T-helper 17 cell (primary cell): ENCODE measurements around the gene GADD45B. TPM values are rescaled to one million over a fixed set of nuclear protein-coding genes. Genes with fewer than 3 reads are reported as not detected.
A peak's percentile ranks its signal among the peaks of the same experiment; 100 is the strongest.

Source experiments
- ATAC-seq: fragments of 150-1000 bp; cut with Tn5 transposase; 2 replicates; pipeline ENCODE4 v1.10.0; 2021; ENCODE audit warnings: mild to moderate bottlenecking, moderate library complexity
- DNase-seq, 3 donors: peaks; one replicate each; pipeline versions ENCODE4 v3.0.0 to v3.0.0-alpha.2; 2020 to 2021
- H3K9me3 ChIP-seq: one replicate; pipeline ENCODE4 v1.7.0; 2013; ENCODE audit warnings: low read length, mild to moderate bottlenecking; ENCODE audit not compliant: control insufficient read depth, poor library complexity, severe bottlenecking
- H3K27ac Mint-ChIP-seq: one replicate; pipeline ENCODE4 v1.8.0; 2022; ENCODE audit warnings: mild to moderate bottlenecking, moderate library complexity, mixed read lengths
- H3K27me3 Mint-ChIP-seq: one replicate; pipeline ENCODE4 v1.8.0; 2022; ENCODE audit warnings: mixed read lengths
- H3K36me3 Mint-ChIP-seq: one replicate; pipeline ENCODE4 v1.8.0; 2022; ENCODE audit warnings: low read depth, mixed read lengths
- H3K4me1 Mint-ChIP-seq: one replicate; pipeline ENCODE4 v1.8.0; 2022; ENCODE audit warnings: mild to moderate bottlenecking, mixed read lengths
- H3K4me3 Mint-ChIP-seq: one replicate; pipeline ENCODE4 v1.8.0; 2022; ENCODE audit warnings: mild to moderate bottlenecking, moderate library complexity, mixed read lengths
- total RNA-seq, 4 donors: library from RNA in 2 of 4; stranded (reverse) in 2 of 4; gene quantifications; one replicate each; pipeline ENCODE4 v1.2.3 and lab custom pipeline; 2022 to 2026

The GADD45B gene
- total RNA-seq, 2 donors from 2014 or later = 120 to 135 TPM

DNA sequence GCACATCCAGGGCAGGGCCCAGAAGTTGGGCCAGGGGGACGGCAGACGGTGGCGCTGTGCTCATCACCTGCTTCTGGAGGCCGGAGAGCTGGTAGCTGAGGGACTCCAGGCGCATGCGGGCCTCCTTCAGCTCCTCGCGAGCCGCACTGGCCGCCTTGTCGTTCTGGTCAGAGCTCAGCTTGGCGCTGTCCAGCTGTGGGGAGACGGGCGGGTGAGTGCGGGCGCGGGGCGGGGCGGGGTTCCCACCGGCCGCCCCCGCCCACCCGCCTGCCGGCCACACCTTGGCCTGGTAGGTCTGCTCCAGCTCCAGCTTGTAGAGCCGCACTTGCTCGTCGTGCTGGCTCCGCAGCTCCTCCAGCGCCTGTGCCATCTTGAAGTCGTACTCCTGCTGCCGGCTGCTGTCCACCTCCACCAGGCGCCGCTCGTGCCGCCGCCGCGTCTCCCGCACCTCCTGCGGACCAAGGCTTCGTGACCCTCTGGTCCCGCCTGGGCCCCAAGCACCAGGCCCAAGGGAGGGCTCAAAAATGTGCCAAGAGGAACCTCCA is 41.1 kb upstream of the GADD45B start:
- H3K4me3 Mint-ChIP-seq = no peak overlapping the region
- H3K27ac Mint-ChIP-seq = no peak overlapping the region
- ATAC-seq (no peak), DNase-seq (no peak)
- H3K9me3 ChIP-seq = no peaks in the 10 kb centered on the region
- H3K36me3 Mint-ChIP-seq = peaks cover 2% of the 10 kb centered on the region
- no peaks in the 10 kb centered on the region for H3K27me3 Mint-ChIP-seq
- H3K4me1 Mint-ChIP-seq = no peaks in the 10 kb centered on the region

DNA sequence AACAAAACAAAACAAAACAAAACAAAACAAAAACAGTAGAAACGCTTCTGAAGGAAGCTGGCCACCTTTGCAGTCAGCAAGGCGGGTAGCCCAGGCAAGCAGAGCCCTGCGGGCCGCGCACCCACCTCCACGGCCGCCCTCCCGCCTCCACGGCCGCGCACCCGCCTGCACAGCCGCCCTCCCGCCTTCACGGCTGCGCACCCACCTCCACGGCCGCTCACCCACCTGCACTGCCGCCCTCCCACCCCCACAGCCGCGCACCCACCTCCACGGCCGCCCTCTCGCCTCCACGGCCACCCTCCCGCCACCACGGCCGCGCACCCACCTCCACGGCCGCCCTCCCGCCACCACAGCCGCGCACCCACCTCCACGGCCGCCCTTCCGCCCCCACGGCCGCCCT is 39.5 kb upstream of the GADD45B start:
- DNase-seq = no peak
- H3K9me3 ChIP-seq = no peaks in the 10 kb centered on the region
- peaks cover 5% of the 10 kb centered on the region for H3K4me1 Mint-ChIP-seq
- ATAC-seq = no peak
- H3K27ac Mint-ChIP-seq = no peak overlapping the region
- peaks cover 6% of the 10 kb centered on the region for H3K36me3 Mint-ChIP-seq
- no peaks in the 10 kb centered on the region for H3K27me3 Mint-ChIP-seq
- no peak overlapping the region for H3K4me3 Mint-ChIP-seq

DNA sequence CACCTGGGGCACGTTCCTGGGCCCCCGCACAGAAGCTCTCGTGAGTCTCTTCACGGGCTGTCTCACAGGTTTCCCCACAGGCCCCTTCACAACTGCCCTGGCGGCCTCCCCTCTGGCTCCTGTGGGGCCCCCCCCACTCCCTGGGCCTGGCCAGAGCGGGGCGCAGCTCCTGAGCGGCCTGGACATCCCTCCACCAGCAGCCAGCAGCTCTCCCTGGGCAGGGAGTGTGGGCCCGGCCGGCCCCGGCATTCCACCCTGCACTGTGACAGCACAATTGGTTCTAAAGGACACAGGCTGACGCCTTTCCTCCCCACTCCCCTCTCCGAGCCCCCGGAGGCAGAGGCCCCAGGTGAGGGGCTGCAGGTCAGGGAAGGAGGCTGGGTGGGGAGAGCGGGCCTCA is 39.0 kb upstream of the GADD45B start:
- Mint-ChIP-seq H3K36me3 (peaks cover 6% of the 10 kb centered on the region), H3K27me3 (no peaks in the 10 kb centered on the region), H3K27ac (no peak overlapping the region), H3K4me1 (peaks cover 5% of the 10 kb centered on the region), H3K4me3 (no peak overlapping the region)
- ATAC-seq (no peak), DNase-seq (no peak)
- no peaks in the 10 kb centered on the region for H3K9me3 ChIP-seq

GRCh38 chr19:2438178-2438577 is 37.7 kb upstream of the GADD45B start:
- Mint-ChIP-seq H3K36me3 (peaks cover 6% of the 10 kb centered on the region), H3K4me1 (peaks cover 5% of the 10 kb centered on the region), H3K27me3 (no peaks in the 10 kb centered on the region), H3K4me3 (no peak overlapping the region), H3K27ac (no peak overlapping the region)
- no peaks in the 10 kb centered on the region for H3K9me3 ChIP-seq
- DNase-seq (no peak), ATAC-seq (no peak)

DNA sequence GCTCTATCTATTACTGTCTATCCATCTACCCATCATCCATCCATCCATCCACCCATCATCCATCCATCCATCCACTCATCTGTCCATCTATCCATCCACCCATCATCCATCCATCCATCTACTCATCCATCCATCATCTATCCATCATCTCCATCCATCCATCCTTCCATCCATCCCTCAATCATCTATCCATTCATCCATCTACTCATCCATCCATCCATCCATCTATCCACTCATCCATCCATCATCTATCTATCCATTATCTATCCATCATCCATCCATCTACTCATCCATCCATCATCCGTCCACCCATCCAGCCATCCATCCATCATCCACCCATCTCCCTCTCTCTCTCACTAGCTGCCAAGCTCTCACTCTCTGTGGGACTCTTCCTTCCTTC is 35.4 kb upstream of the GADD45B start:
- Mint-ChIP-seq H3K27me3 (no peaks in the 10 kb centered on the region), H3K27ac (no peak overlapping the region), H3K4me3 (no peak overlapping the region), H3K36me3 (peaks cover 3% of the 10 kb centered on the region), H3K4me1 (peaks cover 7% of the 10 kb centered on the region)
- DNase-seq (no peak), ATAC-seq (no peak)
- H3K9me3 ChIP-seq = no peaks in the 10 kb centered on the region

GRCh38 chr19:2441096-2441752 is 34.7 kb upstream of the GADD45B start:
- H3K9me3 ChIP-seq = no peaks in the 10 kb centered on the region
- H3K4me3 Mint-ChIP-seq = no peak overlapping the region
- H3K4me1 Mint-ChIP-seq = peaks cover 7% of the 10 kb centered on the region
- no peaks in the 10 kb centered on the region for H3K27me3 Mint-ChIP-seq
- ATAC-seq = no peak
- H3K36me3 Mint-ChIP-seq = peaks cover 3% of the 10 kb centered on the region
- no peak for DNase-seq
- H3K27ac Mint-ChIP-seq = no peak overlapping the region

- no peaks in the 10 kb centered on the region for H3K9me3 ChIP-seq
- H3K4me1 Mint-ChIP-seq = peaks cover 12% of the 10 kb centered on the region
Observed at GRCh38 chr19:2443116-2443784, 32.7 kb upstream of the GADD45B start.

GRCh38 chr19:2443785-2444182 is 32.1 kb upstream of the GADD45B start:
- peaks cover 13% of the 10 kb centered on the region for H3K4me1 Mint-ChIP-seq
- peaks cover 3% of the 10 kb centered on the region for H3K36me3 Mint-ChIP-seq
- H3K27me3 Mint-ChIP-seq = no peaks in the 10 kb centered on the region
- H3K4me3 Mint-ChIP-seq = no peak overlapping the region
- H3K27ac Mint-ChIP-seq = no peak overlapping the region
- H3K9me3 ChIP-seq = no peaks in the 10 kb centered on the region
- ATAC-seq (no peak), DNase-seq (no peak)

More at GRCh38 chr19:2443116-2443784, 32.7 kb upstream of the GADD45B start:
- Mint-ChIP-seq H3K27me3 (no peaks in the 10 kb centered on the region), H3K27ac (no peak overlapping the region), H3K4me3 (no peak overlapping the region), H3K36me3 (peaks cover 3% of the 10 kb centered on the region)
- DNase-seq (no peak), ATAC-seq (no peak)

DNA sequence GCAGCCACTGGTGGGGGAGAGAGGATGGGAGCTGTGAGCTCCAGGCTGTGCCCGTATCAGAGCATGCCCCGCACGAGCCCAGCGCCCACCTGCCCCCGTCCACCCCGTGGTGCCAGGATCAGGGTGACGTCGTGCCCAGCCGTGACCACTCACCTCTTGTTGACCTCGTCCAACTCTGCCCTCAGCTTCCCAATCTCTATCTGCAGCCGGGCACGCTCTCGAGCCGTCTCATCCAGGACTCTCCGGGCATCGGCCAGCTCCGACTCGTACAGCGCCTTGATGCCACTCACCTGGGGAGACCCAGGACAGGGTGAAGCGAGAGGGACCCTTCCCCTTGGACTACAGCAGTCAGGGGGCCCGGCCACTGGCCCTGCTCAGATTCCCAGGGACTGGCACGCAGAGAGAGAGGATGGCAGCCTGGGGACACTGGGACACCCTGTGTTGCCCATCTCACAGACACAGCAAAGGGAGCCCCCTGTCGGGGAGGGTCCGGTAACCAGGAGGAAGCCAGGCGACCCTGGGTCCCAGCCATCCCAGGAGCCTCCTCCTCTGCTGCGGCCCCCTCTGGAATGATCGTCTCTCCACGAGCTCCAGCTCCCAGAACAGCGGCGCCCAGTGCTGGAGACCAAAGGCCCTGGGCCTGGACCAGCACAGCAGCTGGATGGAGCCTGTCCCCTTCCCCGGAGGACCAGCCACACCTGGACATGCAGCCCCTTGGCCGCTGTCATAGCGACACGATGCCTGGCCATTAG is 31.5 kb upstream of the GADD45B start:
- peaks cover 13% of the 10 kb centered on the region for H3K4me1 Mint-ChIP-seq
- no peak overlapping the region for H3K4me3 Mint-ChIP-seq
- no peaks in the 10 kb centered on the region for H3K27me3 Mint-ChIP-seq
- no peak overlapping the region for H3K27ac Mint-ChIP-seq
- DNase-seq (no peak), ATAC-seq (no peak)
- H3K9me3 ChIP-seq = no peaks in the 10 kb centered on the region
- H3K36me3 Mint-ChIP-seq = peaks cover 3% of the 10 kb centered on the region

- H3K9me3 ChIP-seq = no peaks in the 10 kb centered on the region
- no peak for DNase-seq
- no peak overlapping the region for H3K27ac Mint-ChIP-seq
- peaks cover 10% of the 10 kb centered on the region for H3K4me1 Mint-ChIP-seq
- H3K27me3 Mint-ChIP-seq = no peaks in the 10 kb centered on the region
- no peaks in the 10 kb centered on the region for H3K36me3 Mint-ChIP-seq
- peak overlapping the region; percentile 47 for H3K4me3 Mint-ChIP-seq
- ATAC-seq = peak; percentile 41
Observed at GRCh38 chr19:2446381-2446780, 29.5 kb upstream of the GADD45B start.

GRCh38 chr19:2449019-2449418 is 26.9 kb upstream of the GADD45B start:
- Mint-ChIP-seq H3K36me3 (no peaks in the 10 kb centered on the region), H3K4me3 (no peak overlapping the region), H3K27me3 (no peaks in the 10 kb centered on the region), H3K27ac (no peak overlapping the region), H3K4me1 (peaks cover 10% of the 10 kb centered on the region)
- DNase-seq (no peak), ATAC-seq (no peak)
- no peaks in the 10 kb centered on the region for H3K9me3 ChIP-seq

DNA sequence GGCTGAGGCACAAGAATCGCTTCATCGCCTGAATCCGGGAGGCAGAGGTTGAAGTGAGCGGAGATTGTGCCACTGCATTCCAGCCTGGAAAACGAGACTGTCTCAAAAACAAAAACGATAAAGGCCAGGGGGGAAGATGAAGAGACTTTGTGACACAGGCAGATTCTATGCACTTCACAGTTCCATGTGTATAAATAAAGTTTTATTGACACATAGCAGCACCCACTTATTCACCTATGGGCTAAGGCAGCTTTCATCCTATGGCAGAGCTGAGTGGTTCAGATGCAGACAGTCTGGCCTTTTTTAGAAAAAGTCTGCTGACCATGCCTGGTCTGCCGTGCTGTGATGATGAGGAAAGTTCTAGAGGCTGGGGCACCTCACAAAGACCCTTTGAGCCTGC is 24.8 kb upstream of the GADD45B start:
- no peaks in the 10 kb centered on the region for H3K27me3 Mint-ChIP-seq
- no peak overlapping the region for H3K27ac Mint-ChIP-seq
- H3K4me1 Mint-ChIP-seq = peaks cover 18% of the 10 kb centered on the region

GRCh38 chr19:2451741-2452140 is 24.2 kb upstream of the GADD45B start:
- no peak for DNase-seq
- Mint-ChIP-seq H3K4me1 (peaks cover 16% of the 10 kb centered on the region), H3K27me3 (no peaks in the 10 kb centered on the region), H3K36me3 (no peaks in the 10 kb centered on the region), H3K27ac (no peak overlapping the region), H3K4me3 (no peak overlapping the region)
- H3K9me3 ChIP-seq = no peaks in the 10 kb centered on the region
- ATAC-seq = no peak

More for the DNA sequence above, 24.8 kb upstream of the GADD45B start:
- no peaks in the 10 kb centered on the region for H3K36me3 Mint-ChIP-seq
- DNase-seq (no peak), ATAC-seq (no peak)
- no peaks in the 10 kb centered on the region for H3K9me3 ChIP-seq
- H3K4me3 Mint-ChIP-seq = no peak overlapping the region
